Smooth muscle cell (in vitro differentiated cells): ENCODE measurements around the gene ZDHHC7. TPM values are rescaled to one million over a fixed set of nuclear protein-coding genes. Genes with fewer than 3 reads are reported as not detected.

ENCODE experiments used
- DNase-seq: peaks from one replicate; lab custom pipeline; 2025; ENCODE audit not compliant: unreplicated experiment; lab: John Stamatoyannopoulos, UW
- H2AFZ ChIP-seq: fragments of 200-600 bp; sonication (generic); 2 replicates; pipeline ENCODE4 v1.6.0; 2016; ENCODE audit warnings: antibody characterized with exemption, low read depth, mild to moderate bottlenecking
- H3F3A ChIP-seq: fragments of 200-600 bp; sonication (generic); 2 replicates; pipeline ENCODE4 v1.6.0; 2017; ENCODE audit warnings: antibody characterized with exemption, low read depth
- H3K27ac ChIP-seq: fragments of 200-600 bp; sonication (generic); 2 replicates; pipeline ENCODE4 v1.5.1; 2016; ENCODE audit warnings: low read depth, mild to moderate bottlenecking
- H3K27me3 ChIP-seq: fragments of 200-600 bp; sonication (generic); 2 replicates; pipeline ENCODE4 v1.6.1; 2016; ENCODE audit warnings: low read depth, mild to moderate bottlenecking
- H3K36me3 ChIP-seq: fragments of 200-600 bp; sonication (generic); 2 replicates; pipeline ENCODE4 v1.5.1; 2016; ENCODE audit warnings: low read depth
- H3K4me1 ChIP-seq: fragments of 200-600 bp; sonication (generic); 2 replicates; pipeline ENCODE4 v1.5.1; 2016; ENCODE audit warnings: low read depth
- H3K4me2 ChIP-seq: fragments of 200-600 bp; sonication (generic); 2 replicates; pipeline ENCODE4 v1.6.0; 2016; ENCODE audit warnings: mild to moderate bottlenecking
- H3K4me3 ChIP-seq: fragments of 200-600 bp; sonication (generic); 2 replicates; pipeline ENCODE4 v1.5.1; 2016; ENCODE audit warnings: mild to moderate bottlenecking
- H3K79me2 ChIP-seq: fragments of 200-600 bp; sonication (generic); 2 replicates; pipeline ENCODE4 v1.6.0; 2016; ENCODE audit warnings: low read depth, mild to moderate bottlenecking
- H3K9ac ChIP-seq: fragments of 200-600 bp; sonication (generic); 2 replicates; pipeline ENCODE4 v1.6.0; 2016; ENCODE audit warnings: low read depth
- H3K9me3 ChIP-seq: fragments of 200-600 bp; sonication (generic); replicated peaks from 2 replicates; pipeline ENCODE4 v1.5.1; 2016; ENCODE audit warnings: low read depth
- H4K20me1 ChIP-seq: fragments of 200-600 bp; sonication (generic); 2 replicates; pipeline ENCODE4 v1.6.0; 2016; ENCODE audit warnings: low read depth
- CTCF ChIP-seq: fragments of 200-600 bp; sonication (generic); IDR thresholded peaks from 2 replicates; pipeline ENCODE4 v1.5.1; 2017; ENCODE audit warnings: borderline replicate concordance, mild to moderate bottlenecking, antibody characterized with exemption; ENCODE audit not compliant: insufficient read depth, poor library complexity, severe bottlenecking
- WGBS: methylation state at CpG from one replicate; pipeline ENCODE4 v1.1.7; 2016; ENCODE audit warnings: low lambda C conversion rate; 5-methylcytosine and 5-hydroxymethylcytosine counted together
- polyA plus RNA-seq: library from polyadenylated mRNA; unstranded; fragments of >200 nt; fragmentation: Nextera tagmentation; extraction: Ambion mirVana; gene quantifications from 2 replicates; pipeline ENCODE4 v1.2.1, GENCODE V29; 2016
- total RNA-seq: library from RNA; depleted of rRNA; stranded (reverse); fragments of >200 nt; gene quantifications from 2 replicates; pipeline ENCODE4 v1.2.3, GENCODE V29; 2014

The ZDHHC7 gene
- total and polyA plus RNA-seq, 2 experiments from 2014 or later = 31.9 to 39.1 TPM

GRCh38 chr16:85004587-85005205, 6.6 kb downstream of the ZDHHC7 start:
- peaks cover 98% of the 10 kb centered on the region for H3K79me2 ChIP-seq
- no peak overlapping the region for H3K4me3 ChIP-seq
- WGBS = 22% methylated on average over 10 of the region's 10 CpGs
- peak overlapping the region; percentile 88 for H3K27ac ChIP-seq
- H3F3A ChIP-seq = peaks cover 24% of the 10 kb centered on the region
- no peak overlapping the region for H2AFZ ChIP-seq
- peak overlapping the region; percentile 65 for H3K9ac ChIP-seq
- DNase-seq = no peak
- peaks cover 88% of the 10 kb centered on the region for H4K20me1 ChIP-seq
- H3K4me1 ChIP-seq = peaks cover 31% of the 10 kb centered on the region
- H3K27me3 ChIP-seq = no peaks in the 10 kb centered on the region
- no peaks in the 10 kb centered on the region for H3K36me3 ChIP-seq
- no peak for TF ChIP-seq CTCF
- no peaks in the 10 kb centered on the region for H3K9me3 ChIP-seq
- peak overlapping the region; percentile 58 for H3K4me2 ChIP-seq

DNA sequence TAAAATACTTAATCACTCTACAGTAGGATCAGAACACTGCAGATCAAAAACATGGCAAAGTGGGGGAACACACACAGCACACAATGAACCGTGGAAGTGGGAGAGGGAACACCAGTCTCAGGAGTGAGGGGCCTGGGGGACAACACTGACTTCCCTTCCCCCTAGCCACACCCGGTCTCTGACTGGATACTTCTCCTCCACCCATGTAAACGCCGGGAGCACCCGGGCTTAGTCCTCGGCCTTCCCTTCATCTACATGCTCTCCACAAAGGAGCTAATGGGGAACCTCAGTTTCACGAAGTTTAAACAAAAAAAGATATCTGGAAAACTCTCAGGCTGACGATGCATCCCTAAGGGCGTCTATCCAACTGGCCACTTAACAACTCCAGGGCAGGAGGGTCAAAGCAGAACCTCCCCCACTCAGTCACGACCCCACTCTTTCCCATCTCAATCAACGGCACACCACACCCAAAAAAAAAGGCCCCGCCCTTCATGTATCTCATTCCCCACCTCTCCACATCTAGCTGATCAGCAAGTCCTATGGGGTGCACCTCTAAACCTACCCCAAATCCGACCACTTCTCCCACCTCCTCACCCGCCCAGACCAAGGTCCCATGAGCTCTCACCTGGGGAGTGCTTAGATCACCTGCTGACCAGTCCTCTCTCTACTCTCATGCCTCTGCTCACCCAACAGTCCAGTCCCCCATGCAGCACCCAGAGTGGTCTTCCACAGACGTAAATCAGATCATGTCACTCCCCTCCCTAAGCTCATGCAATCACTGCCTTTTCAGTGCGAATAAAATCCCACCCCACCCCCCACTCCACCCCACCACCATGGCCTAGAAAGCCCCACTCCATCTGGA, 7.4 kb downstream of the ZDHHC7 start:
- no peaks in the 10 kb centered on the region for H3K27me3 ChIP-seq
- peaks cover 97% of the 10 kb centered on the region for H3K79me2 ChIP-seq
- H3K4me2 ChIP-seq = peak overlapping the region; percentile 57
- no peak overlapping the region for H3K9ac ChIP-seq
- peaks cover 31% of the 10 kb centered on the region for H3K4me1 ChIP-seq
- peaks cover 93% of the 10 kb centered on the region for H4K20me1 ChIP-seq
- H3K27ac ChIP-seq = peak overlapping the region; percentile 88
- H3K36me3 ChIP-seq = no peaks in the 10 kb centered on the region
- no peak for TF ChIP-seq CTCF
- WGBS = 78% methylated on average over 16 of the region's 16 CpGs
- no peaks in the 10 kb centered on the region for H3K9me3 ChIP-seq
- H3K4me3 ChIP-seq = no peak overlapping the region
- DNase-seq = no peak
- peaks cover 24% of the 10 kb centered on the region for H3F3A ChIP-seq
- H2AFZ ChIP-seq = no peak overlapping the region

GRCh38 chr16:85003076-85003475, 8.3 kb downstream of the ZDHHC7 start:
- no peak overlapping the region for H3K9ac ChIP-seq
- H3K4me3 ChIP-seq = no peak overlapping the region
- no peaks in the 10 kb centered on the region for H3K36me3 ChIP-seq
- no peak for DNase-seq
- H3K79me2 ChIP-seq = peaks cover 97% of the 10 kb centered on the region
- no peaks in the 10 kb centered on the region for H3K27me3 ChIP-seq
- peak overlapping the region; percentile 88 for H3K27ac ChIP-seq
- TF ChIP-seq CTCF = no peak
- H3K9me3 ChIP-seq = no peaks in the 10 kb centered on the region
- peaks cover 31% of the 10 kb centered on the region for H3K4me1 ChIP-seq
- WGBS = 84% methylated on average over 13 of the region's 13 CpGs
- no peak overlapping the region for H2AFZ ChIP-seq
- H3K4me2 ChIP-seq = no peak overlapping the region
- peaks cover 96% of the 10 kb centered on the region for H4K20me1 ChIP-seq
- peaks cover 24% of the 10 kb centered on the region for H3F3A ChIP-seq
